ENCODE measurements around the gene ALX3.

Gene ALX3

GRCh38 chr1:110048923-110049601, 21.4 kb downstream of the ALX3 start:
- DNase-seq (ENCODE audit: low read depth, low spot score) = no peak
- in situ Hi-C loops (cut with HindIII; ENCODE audit: low sequenced_read_pairs) = no loop called here
- H3K4me3 ChIP-seq (ENCODE audit: low read depth, low read length) = no peak overlapping the region
- TF ChIP-seq, protein P1, sequence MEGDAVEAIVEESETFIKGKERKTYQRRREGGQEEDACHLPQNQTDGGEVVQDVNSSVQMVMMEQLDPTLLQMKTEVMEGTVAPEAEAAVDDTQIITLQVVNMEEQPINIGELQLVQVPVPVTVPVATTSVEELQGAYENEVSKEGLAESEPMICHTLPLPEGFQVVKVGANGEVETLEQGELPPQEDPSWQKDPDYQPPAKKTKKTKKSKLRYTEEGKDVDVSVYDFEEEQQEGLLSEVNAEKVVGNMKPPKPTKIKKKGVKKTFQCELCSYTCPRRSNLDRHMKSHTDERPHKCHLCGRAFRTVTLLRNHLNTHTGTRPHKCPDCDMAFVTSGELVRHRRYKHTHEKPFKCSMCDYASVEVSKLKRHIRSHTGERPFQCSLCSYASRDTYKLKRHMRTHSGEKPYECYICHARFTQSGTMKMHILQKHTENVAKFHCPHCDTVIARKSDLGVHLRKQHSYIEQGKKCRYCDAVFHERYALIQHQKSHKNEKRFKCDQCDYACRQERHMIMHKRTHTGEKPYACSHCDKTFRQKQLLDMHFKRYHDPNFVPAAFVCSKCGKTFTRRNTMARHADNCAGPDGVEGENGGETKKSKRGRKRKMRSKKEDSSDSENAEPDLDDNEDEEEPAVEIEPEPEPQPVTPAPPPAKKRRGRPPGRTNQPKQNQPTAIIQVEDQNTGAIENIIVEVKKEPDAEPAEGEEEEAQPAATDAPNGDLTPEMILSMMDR (IDR thresholded peaks at IDR 0.05; ENCODE audit: low read depth, low read length) = no peak

- TF ChIP-seq, protein P1 (IDR thresholded peaks at IDR 0.05; ENCODE audit: low read depth, low read length) = no peak
- H3K4me3 ChIP-seq (ENCODE audit: low read depth, low read length) = no peak overlapping the region
- no peak for DNase-seq (ENCODE audit: low read depth, low spot score)
- in situ Hi-C loops (cut with HindIII; ENCODE audit: low sequenced_read_pairs) = no loop called here
Observed at GRCh38 chr1:110048240-110048639, 22.2 kb downstream of the ALX3 start.

GRCh38 chr1:110047463-110047862, 23.0 kb downstream of the ALX3 start:
- TF ChIP-seq, protein P1 (IDR thresholded peaks at IDR 0.05; ENCODE audit: low read depth, low read length) = no peak
- in situ Hi-C loops (cut with HindIII; ENCODE audit: low sequenced_read_pairs) = no loop called here
- DNase-seq (ENCODE audit: low read depth, low spot score) = no peak
- no peak overlapping the region for H3K4me3 ChIP-seq (ENCODE audit: low read depth, low read length)

- no peak overlapping the region for H3K4me3 ChIP-seq (ENCODE audit: low read depth, low read length)
- in situ Hi-C loops (cut with HindIII; ENCODE audit: low sequenced_read_pairs) = no loop called here
- TF ChIP-seq, protein P1 (IDR thresholded peaks at IDR 0.05; ENCODE audit: low read depth, low read length) = no peak
- DNase-seq (ENCODE audit: low read depth, low spot score) = no peak
Observed at GRCh38 chr1:110043016-110043415, 27.5 kb downstream of the ALX3 start.

DNA sequence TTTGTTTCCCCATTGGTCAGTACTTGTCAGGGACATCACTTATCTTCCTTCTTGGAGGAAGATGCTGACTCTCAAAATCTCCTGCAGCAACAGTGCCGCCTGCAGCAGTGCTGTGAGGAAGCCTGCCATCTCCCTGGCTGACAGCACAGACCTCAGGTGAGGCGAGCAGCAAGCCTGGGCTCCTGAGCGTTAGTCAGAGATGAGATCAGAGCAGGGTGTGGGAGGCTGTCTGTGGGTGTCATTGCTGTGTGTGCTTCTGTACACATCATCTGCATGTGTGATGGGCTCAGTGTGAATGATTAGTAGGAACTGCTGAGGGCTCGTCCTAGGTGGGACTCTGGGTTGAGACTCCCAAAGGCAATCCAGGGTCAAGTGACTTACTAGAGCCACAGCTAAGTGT, 29.9 kb downstream of the ALX3 start:
- TF ChIP-seq, protein P1 (IDR thresholded peaks at IDR 0.05; ENCODE audit: low read depth, low read length) = no peak
- DNase-seq (ENCODE audit: low read depth, low spot score) = no peak
- in situ Hi-C loops (cut with HindIII; ENCODE audit: low sequenced_read_pairs) = no loop called here
- H3K4me3 ChIP-seq (ENCODE audit: low read depth, low read length) = no peak overlapping the region

- DNase-seq (ENCODE audit: low read depth, low spot score) = no peak
- H3K4me3 ChIP-seq (ENCODE audit: low read depth, low read length) = no peak overlapping the region
- in situ Hi-C loops (cut with HindIII; ENCODE audit: low sequenced_read_pairs) = no loop called here
- TF ChIP-seq, protein P1 (IDR thresholded peaks at IDR 0.05; ENCODE audit: low read depth, low read length) = no peak
Observed at GRCh38 chr1:110039641-110040040, 30.8 kb downstream of the ALX3 start.

All from astrocyte of the spinal cord (primary cell).